ENCODE measurements around the gene CHD3.

CHD3 gene

GRCh38 chr17:7888184-7888920, at the start of gene CHD3:
TSS of gene CHD3 (plus strand) at chr17:7888789. CDS start at chr17:7889001, 212 bp downstream.
- TF ChIP-seq EP300 (IDR thresholded peaks at IDR 0.05; ENCODE audit: borderline replicate concordance), result peak; percentile 45; the same call in 1 of the 2 replicates
- TF ChIP-seq, protein P1, sequence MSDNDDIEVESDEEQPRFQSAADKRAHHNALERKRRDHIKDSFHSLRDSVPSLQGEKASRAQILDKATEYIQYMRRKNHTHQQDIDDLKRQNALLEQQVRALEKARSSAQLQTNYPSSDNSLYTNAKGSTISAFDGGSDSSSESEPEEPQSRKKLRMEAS (IDR thresholded peaks at IDR 0.05), result peak; percentile 42; the same call in 1 of the 2 replicates
- no peak for TF ChIP-seq CREB1 (IDR thresholded peaks at IDR 0.05; ENCODE audit: low read depth)
- TF ChIP-seq TCF12 (IDR thresholded peaks at IDR 0.05; ENCODE audit: low read depth), result peak; percentile 61; the same call in 1 of the 2 replicates
- no peak for TF ChIP-seq TAF1 (IDR thresholded peaks at IDR 0.05; ENCODE audit: low read depth)
- peak; percentile 38; the same call in 1 of the 2 replicates for TF ChIP-seq NFIC (IDR thresholded peaks at IDR 0.05)

DNA sequence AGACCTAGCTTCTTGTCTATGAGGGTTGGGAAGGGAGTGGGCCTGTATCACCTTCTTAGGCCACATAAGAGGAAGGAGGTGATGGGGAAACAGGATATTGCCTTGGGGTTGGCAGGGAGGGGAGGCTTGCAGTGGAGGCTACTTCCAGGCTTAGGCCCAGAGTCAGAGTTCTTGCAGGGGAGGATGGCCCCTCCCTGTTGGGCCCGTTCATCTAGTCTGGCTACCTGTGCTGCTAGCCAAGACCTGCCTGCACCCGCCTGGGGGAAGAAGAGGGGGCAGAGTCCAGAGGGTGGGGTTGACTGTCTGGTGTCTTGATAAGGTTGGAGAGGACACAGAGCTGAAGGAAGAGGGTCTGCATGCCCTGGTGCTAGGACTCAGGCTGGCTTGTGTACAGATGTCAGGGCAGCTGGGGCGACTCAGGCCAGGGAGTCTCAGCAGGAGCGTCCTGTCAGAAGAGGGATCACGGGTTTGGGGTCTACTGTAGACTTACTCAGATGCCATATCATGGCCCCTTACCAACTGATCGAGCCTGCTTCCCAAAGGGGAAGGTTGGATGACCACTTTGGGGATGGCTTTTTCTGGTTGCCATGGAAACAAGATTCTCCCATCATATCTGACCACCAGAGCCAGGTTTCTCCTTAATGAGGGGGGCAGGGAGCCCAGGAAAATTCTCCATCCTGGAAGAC, 49.3 kb upstream of the CHD3 start:
- TF ChIP-seq, protein P2, sequence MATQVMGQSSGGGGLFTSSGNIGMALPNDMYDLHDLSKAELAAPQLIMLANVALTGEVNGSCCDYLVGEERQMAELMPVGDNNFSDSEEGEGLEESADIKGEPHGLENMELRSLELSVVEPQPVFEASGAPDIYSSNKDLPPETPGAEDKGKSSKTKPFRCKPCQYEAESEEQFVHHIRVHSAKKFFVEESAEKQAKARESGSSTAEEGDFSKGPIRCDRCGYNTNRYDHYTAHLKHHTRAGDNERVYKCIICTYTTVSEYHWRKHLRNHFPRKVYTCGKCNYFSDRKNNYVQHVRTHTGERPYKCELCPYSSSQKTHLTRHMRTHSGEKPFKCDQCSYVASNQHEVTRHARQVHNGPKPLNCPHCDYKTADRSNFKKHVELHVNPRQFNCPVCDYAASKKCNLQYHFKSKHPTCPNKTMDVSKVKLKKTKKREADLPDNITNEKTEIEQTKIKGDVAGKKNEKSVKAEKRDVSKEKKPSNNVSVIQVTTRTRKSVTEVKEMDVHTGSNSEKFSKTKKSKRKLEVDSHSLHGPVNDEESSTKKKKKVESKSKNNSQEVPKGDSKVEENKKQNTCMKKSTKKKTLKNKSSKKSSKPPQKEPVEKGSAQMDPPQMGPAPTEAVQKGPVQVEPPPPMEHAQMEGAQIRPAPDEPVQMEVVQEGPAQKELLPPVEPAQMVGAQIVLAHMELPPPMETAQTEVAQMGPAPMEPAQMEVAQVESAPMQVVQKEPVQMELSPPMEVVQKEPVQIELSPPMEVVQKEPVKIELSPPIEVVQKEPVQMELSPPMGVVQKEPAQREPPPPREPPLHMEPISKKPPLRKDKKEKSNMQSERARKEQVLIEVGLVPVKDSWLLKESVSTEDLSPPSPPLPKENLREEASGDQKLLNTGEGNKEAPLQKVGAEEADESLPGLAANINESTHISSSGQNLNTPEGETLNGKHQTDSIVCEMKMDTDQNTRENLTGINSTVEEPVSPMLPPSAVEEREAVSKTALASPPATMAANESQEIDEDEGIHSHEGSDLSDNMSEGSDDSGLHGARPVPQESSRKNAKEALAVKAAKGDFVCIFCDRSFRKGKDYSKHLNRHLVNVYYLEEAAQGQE (IDR thresholded peaks at IDR 0.05; ENCODE audit: low read depth), result no peak
- no peak for TF ChIP-seq TEAD4 (IDR thresholded peaks at IDR 0.05)
- no peak for TF ChIP-seq TAF1 (IDR thresholded peaks at IDR 0.05; ENCODE audit: low read depth)
- no peak for TF ChIP-seq YY1 (IDR thresholded peaks at IDR 0.05; ENCODE audit: low read depth)
- TF ChIP-seq EGR1 (IDR thresholded peaks at IDR 0.05), result no peak
- TF ChIP-seq, protein P3, sequence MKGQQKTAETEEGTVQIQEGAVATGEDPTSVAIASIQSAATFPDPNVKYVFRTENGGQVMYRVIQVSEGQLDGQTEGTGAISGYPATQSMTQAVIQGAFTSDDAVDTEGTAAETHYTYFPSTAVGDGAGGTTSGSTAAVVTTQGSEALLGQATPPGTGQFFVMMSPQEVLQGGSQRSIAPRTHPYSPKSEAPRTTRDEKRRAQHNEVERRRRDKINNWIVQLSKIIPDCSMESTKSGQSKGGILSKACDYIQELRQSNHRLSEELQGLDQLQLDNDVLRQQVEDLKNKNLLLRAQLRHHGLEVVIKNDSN (IDR thresholded peaks at IDR 0.05), result no peak
- no peak for TF ChIP-seq EP300 (IDR thresholded peaks at IDR 0.05; ENCODE audit: borderline replicate concordance)
- TF ChIP-seq NFIC (IDR thresholded peaks at IDR 0.05), result no peak
- TF ChIP-seq, protein P1 (IDR thresholded peaks at IDR 0.05), result no peak
- TF ChIP-seq ZBTB7A (IDR thresholded peaks at IDR 0.05; ENCODE audit: low read depth), result no peak
- no peak for TF ChIP-seq RAD21 (IDR thresholded peaks at IDR 0.05; ENCODE audit: low read depth)
- TF ChIP-seq FOXM1 (IDR thresholded peaks at IDR 0.05; ENCODE audit: borderline replicate concordance, low read depth), result no peak
- TF ChIP-seq CREB1 (IDR thresholded peaks at IDR 0.05; ENCODE audit: low read depth), result no peak
- no peak for TF ChIP-seq TCF12 (IDR thresholded peaks at IDR 0.05; ENCODE audit: low read depth)
- TF ChIP-seq CEBPB (IDR thresholded peaks at IDR 0.05), result no peak

GRCh38 chr17:7839876-7840261, 48.7 kb upstream of the CHD3 start:
- TF ChIP-seq, protein P2 (IDR thresholded peaks at IDR 0.05; ENCODE audit: low read depth), result no peak
- TF ChIP-seq NFIC (IDR thresholded peaks at IDR 0.05), result no peak
- TF ChIP-seq FOXM1 (IDR thresholded peaks at IDR 0.05; ENCODE audit: borderline replicate concordance, low read depth), result no peak

GRCh38 chr17:7840441-7840840, 48.1 kb upstream of the CHD3 start:
- TF ChIP-seq EP300 (IDR thresholded peaks at IDR 0.05; ENCODE audit: borderline replicate concordance) (no peak), TEAD4 (IDR thresholded peaks at IDR 0.05) (no peak), TCF12 (IDR thresholded peaks at IDR 0.05; ENCODE audit: low read depth) (no peak), NFIC (IDR thresholded peaks at IDR 0.05) (no peak), CREB1 (IDR thresholded peaks at IDR 0.05; ENCODE audit: low read depth) (no peak), EGR1 (IDR thresholded peaks at IDR 0.05) (no peak)
- TF ChIP-seq, protein P2 (IDR thresholded peaks at IDR 0.05; ENCODE audit: low read depth), result no peak
- TF ChIP-seq, protein P3 (IDR thresholded peaks at IDR 0.05), result no peak
- TF ChIP-seq, protein P1 (IDR thresholded peaks at IDR 0.05), result no peak
